H9 (cell line): Measurements from ENCODE around the gene FBLN1. TPM values are rescaled to one million over a fixed set of nuclear protein-coding genes. Genes with fewer than 3 reads are reported as not detected.

Source experiments
- DNase-seq: peaks from one replicate; pipeline ENCODE4 v3.0.0-alpha.2; 2017
- H2AFZ ChIP-seq: one replicate; pipeline ENCODE4 v1.6.1; 2013; ENCODE audit warnings: mild to moderate bottlenecking, low read length, control low read depth, moderate library complexity
- H2AK5ac ChIP-seq: 2 replicates; pipeline ENCODE4 v1.6.1; 2013; ENCODE audit warnings: low read length, control low read depth, mixed read lengths; ENCODE audit not compliant: insufficient read length
- H2BK120ac ChIP-seq: one replicate; pipeline ENCODE4 v1.6.1; 2013; ENCODE audit warnings: low read depth, mild to moderate bottlenecking, low read length, control low read depth, inconsistent platforms; ENCODE audit not compliant: poor library complexity, severe bottlenecking
- H2BK12ac ChIP-seq: 2 replicates; pipeline ENCODE4 v1.6.1; 2013; ENCODE audit warnings: low read length, control low read depth, mixed read lengths, low read depth; ENCODE audit not compliant: insufficient read length
- H2BK15ac ChIP-seq: 2 replicates; pipeline ENCODE4 v1.6.1; 2013; ENCODE audit warnings: low read depth, low read length, control low read depth
- H2BK20ac ChIP-seq: one replicate; pipeline ENCODE4 v1.6.1; 2013; ENCODE audit warnings: low read depth, mild to moderate bottlenecking, low read length, control low read depth, inconsistent platforms; ENCODE audit not compliant: poor library complexity, severe bottlenecking
- H2BK5ac ChIP-seq: 2 replicates; pipeline ENCODE4 v1.6.1; 2013; ENCODE audit warnings: low read length, control low read depth, mixed read lengths; ENCODE audit not compliant: insufficient read length
- H3K14ac ChIP-seq: 2 replicates; pipeline ENCODE4 v1.6.1; 2013; ENCODE audit warnings: low read length, control low read depth; ENCODE audit not compliant: insufficient read depth
- H3K18ac ChIP-seq: 2 replicates; pipeline ENCODE4 v1.6.1; 2013; ENCODE audit warnings: low read depth, mild to moderate bottlenecking, mixed read lengths, low read length, control low read depth; ENCODE audit not compliant: insufficient read length
- H3K23ac ChIP-seq: 2 replicates; pipeline ENCODE4 v1.6.1; 2013; ENCODE audit warnings: low read length, control low read depth, mixed read lengths, low read depth; ENCODE audit not compliant: insufficient read length
- H3K23me2 ChIP-seq: 2 replicates; pipeline ENCODE4 v1.6.1; 2013; ENCODE audit warnings: low read depth, mild to moderate bottlenecking, mixed read lengths, low read length, control low read depth; ENCODE audit not compliant: insufficient read length, poor library complexity, severe bottlenecking
- H3K27ac ChIP-seq: 2 replicates; pipeline ENCODE4 v1.5.1; 2013; ENCODE audit warnings: low read length, control low read depth, mixed read lengths, low read depth; ENCODE audit not compliant: insufficient read length
- H3K27me3 ChIP-seq: 2 replicates; pipeline ENCODE4 v1.6.1; 2013; ENCODE audit warnings: low read length, control low read depth, inconsistent platforms; ENCODE audit not compliant: insufficient read depth
- H3K4ac ChIP-seq: 2 replicates; pipeline ENCODE4 v1.6.1; 2013; ENCODE audit warnings: low read depth, mild to moderate bottlenecking, control low read depth, inconsistent platforms, low read length, moderate library complexity
- H3K4me1 ChIP-seq: 2 replicates; pipeline ENCODE4 v1.6.1; 2013; ENCODE audit warnings: low read length, control low read depth, inconsistent platforms; ENCODE audit not compliant: insufficient read depth
- H3K4me2 ChIP-seq: 2 replicates; pipeline ENCODE4 v1.6.1; 2013; ENCODE audit warnings: low read length, control low read depth, mixed read lengths; ENCODE audit not compliant: insufficient read length, insufficient read depth
- H3K56ac ChIP-seq: 2 replicates; pipeline ENCODE4 v1.6.1; 2013; ENCODE audit warnings: low read depth, mild to moderate bottlenecking, mixed read lengths, low read length, control low read depth; ENCODE audit not compliant: insufficient read length
- H3K79me1 ChIP-seq: 2 replicates; pipeline ENCODE4 v1.6.1; 2013; ENCODE audit warnings: low read depth, mild to moderate bottlenecking, moderate library complexity, low read length, control low read depth, inconsistent platforms; ENCODE audit not compliant: insufficient read depth, poor library complexity, severe bottlenecking
- H3K79me2 ChIP-seq: 2 replicates; pipeline ENCODE4 v1.6.1; 2013; ENCODE audit warnings: low read length, control low read depth, inconsistent platforms; ENCODE audit not compliant: insufficient read depth
- H3K9ac ChIP-seq: 2 replicates; pipeline ENCODE4 v1.6.1; 2013; ENCODE audit warnings: low read length, control low read depth, mixed read lengths; ENCODE audit not compliant: insufficient read length; ENCODE audit errors: extremely low read depth
- H3K9me3 ChIP-seq: one replicate; pipeline ENCODE4 v1.6.1; 2013; ENCODE audit warnings: low read depth, low read length, inconsistent platforms; ENCODE audit not compliant: control insufficient read depth
- H3T11ph ChIP-seq: one replicate; pipeline ENCODE4 v1.6.1; 2013; ENCODE audit warnings: mild to moderate bottlenecking, low read length, control low read depth, inconsistent platforms
- H4K20me1 ChIP-seq: one replicate; pipeline ENCODE4 v1.6.1; 2013; ENCODE audit not compliant: control insufficient read depth, insufficient read length, insufficient read depth
- H4K5ac ChIP-seq: 2 replicates; pipeline ENCODE4 v1.6.1; 2013; ENCODE audit warnings: low read depth, mild to moderate bottlenecking, mixed read lengths, low read length, control low read depth; ENCODE audit not compliant: insufficient read length
- H4K8ac ChIP-seq: replicated peaks from 2 replicates; pipeline ENCODE4 v1.6.1; 2013; ENCODE audit warnings: low read length, control low read depth, mixed read lengths, low read depth; ENCODE audit not compliant: insufficient read length
- H4K91ac ChIP-seq: 2 replicates; pipeline ENCODE4 v1.6.1; 2013; ENCODE audit warnings: low read depth, mild to moderate bottlenecking, moderate library complexity, mixed read lengths, low read length, control low read depth; ENCODE audit not compliant: insufficient read length
- H3K27ac Mint-ChIP-seq, 3 experiments: 2 replicates in 2 of 3; 3 replicates in 1 of 3; pipeline ENCODE4 v1.8.0; 2020 to 2021; ENCODE audit warnings: mixed read lengths in 3 of 3, mild to moderate bottlenecking in 1 of 3, moderate library complexity in 1 of 3
- H3K27me3 Mint-ChIP-seq: 2 replicates; pipeline ENCODE4 v1.8.0; 2021; ENCODE audit warnings: low read depth, mild to moderate bottlenecking, moderate library complexity, mixed read lengths
- H3K36me3 Mint-ChIP-seq, 3 experiments: 2 replicates in 2 of 3; 3 replicates in 1 of 3; pipeline ENCODE4 v1.8.0; 2020 to 2021; ENCODE audit warnings: low read depth in 3 of 3, mixed read lengths in 3 of 3; ENCODE audit not compliant: insufficient read depth in 1 of 3
- H3K4me1 Mint-ChIP-seq, 2 experiments: 2 replicates each; pipeline ENCODE4 v1.8.0; 2020; ENCODE audit warnings: mixed read lengths in 2 of 2
- H3K4me3 Mint-ChIP-seq, 2 experiments: 2 replicates in 1 of 2; 3 replicates in 1 of 2; pipeline ENCODE4 v1.8.0; 2020 to 2021; ENCODE audit warnings: mild to moderate bottlenecking in 2 of 2, mixed read lengths in 2 of 2, moderate library complexity in 1 of 2
- H3K9me3 Mint-ChIP-seq, 2 experiments: 2 replicates in 1 of 2; 3 replicates in 1 of 2; pipeline ENCODE4 v1.8.0; 2020; ENCODE audit warnings: mild to moderate bottlenecking in 2 of 2, mixed read lengths in 2 of 2, moderate library complexity in 1 of 2
- WGBS: extraction: QIAGEN DNeasy Blood & Tissue Kit; methylation state at CpG from one replicate; pipeline ENCODE4 v1.1.7; 2013; ENCODE audit warnings: missing lambda C conversion rate, low lambda C conversion rate, mixed read lengths; ENCODE audit not compliant: insufficient read length; ENCODE audit errors: extremely low coverage; 5-methylcytosine and 5-hydroxymethylcytosine counted together
- total RNA-seq: library from RNA; stranded (reverse); gene quantifications from 2 replicates; pipeline ENCODE4 v1.2.1, GENCODE V29; 2021
- TF ChIP-seq, protein P1 (sequence below): fragments of 200-600 bp; sonication (generic); conservative IDR thresholded peaks from 3 replicates; pipeline ENCODE4 v1.8.0; 2021; ENCODE audit warnings: antibody characterized with exemption, mild to moderate bottlenecking

FBLN1 gene
- total RNA-seq, 1 experiment from 2014 or later = 140 TPM

DNA sequence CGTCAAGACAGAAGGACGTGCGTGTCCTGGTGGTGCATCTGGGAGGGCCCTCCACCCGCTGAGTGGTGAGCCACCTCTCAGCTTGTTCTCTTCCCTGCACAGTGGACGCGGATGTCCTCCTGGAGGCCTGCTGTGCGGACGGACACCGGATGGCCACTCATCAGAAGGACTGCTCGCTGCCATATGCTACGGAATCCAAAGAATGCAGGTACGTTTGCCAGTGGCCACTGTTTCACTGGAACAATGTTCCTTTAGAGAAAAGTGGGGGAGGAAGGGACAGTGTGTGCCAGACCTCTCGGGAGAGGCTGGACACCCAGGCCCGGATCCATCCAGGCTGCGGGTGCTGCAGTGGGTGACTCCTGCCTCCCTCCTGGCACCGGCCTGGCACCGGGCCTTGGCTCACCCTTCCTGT lies 15.9 kb downstream of the FBLN1 start:
- H3K56ac ChIP-seq = no peak overlapping the region
- no peak overlapping the region for H2BK20ac ChIP-seq
- H2BK120ac ChIP-seq = no peak overlapping the region
- no peak overlapping the region for H4K5ac ChIP-seq
- H3K18ac ChIP-seq = no peak overlapping the region
- H3K9ac ChIP-seq = no peak overlapping the region
- H3K4ac ChIP-seq = no peak overlapping the region
- H3K4me1 ChIP-seq = peaks cover 3% of the 10 kb centered on the region; the same call in 1 of the 2 replicates
- no peak overlapping the region for H4K8ac ChIP-seq
- no peak overlapping the region for H3K27ac ChIP-seq
- H3K14ac ChIP-seq = no peak overlapping the region
- no peak overlapping the region for H2AK5ac ChIP-seq
- no peak overlapping the region for H4K91ac ChIP-seq
- H3K27me3 ChIP-seq = no peaks in the 10 kb centered on the region
- Mint-ChIP-seq H3K27me3 (no peaks in the 10 kb centered on the region), H3K4me1 (peaks cover 37 to 38% of the 10 kb centered on the region in 2 experiments), H3K27ac (peak overlapping the region in 2 of 3 experiments; percentile 52 to 96; a peak in 3 of 7 replicates), H3K36me3 (peaks cover 21 to 56% (median 42%) of the 10 kb centered on the region in 3 experiments), H3K4me3 (no peak overlapping the region), H3K9me3 (no peaks in the 10 kb centered on the region)
- no peak overlapping the region for H3K23ac ChIP-seq
- no peaks in the 10 kb centered on the region for H4K20me1 ChIP-seq
- no peak overlapping the region for H2BK12ac ChIP-seq
- no peak overlapping the region for H2AFZ ChIP-seq
- H2BK15ac ChIP-seq = no peak overlapping the region
- H3T11ph ChIP-seq = no peak overlapping the region
- DNase-seq = no peak
- H3K4me2 ChIP-seq = no peak overlapping the region
- H2BK5ac ChIP-seq = no peak overlapping the region
- no peaks in the 10 kb centered on the region; the same call in 1 of the 2 replicates for H3K79me2 ChIP-seq
- no peaks in the 10 kb centered on the region for H3K23me2 ChIP-seq
- no peaks in the 10 kb centered on the region for H3K9me3 ChIP-seq
- no CpG with 5 or more reads among the region's 17 CpGs for WGBS
- TF ChIP-seq, protein P1, sequence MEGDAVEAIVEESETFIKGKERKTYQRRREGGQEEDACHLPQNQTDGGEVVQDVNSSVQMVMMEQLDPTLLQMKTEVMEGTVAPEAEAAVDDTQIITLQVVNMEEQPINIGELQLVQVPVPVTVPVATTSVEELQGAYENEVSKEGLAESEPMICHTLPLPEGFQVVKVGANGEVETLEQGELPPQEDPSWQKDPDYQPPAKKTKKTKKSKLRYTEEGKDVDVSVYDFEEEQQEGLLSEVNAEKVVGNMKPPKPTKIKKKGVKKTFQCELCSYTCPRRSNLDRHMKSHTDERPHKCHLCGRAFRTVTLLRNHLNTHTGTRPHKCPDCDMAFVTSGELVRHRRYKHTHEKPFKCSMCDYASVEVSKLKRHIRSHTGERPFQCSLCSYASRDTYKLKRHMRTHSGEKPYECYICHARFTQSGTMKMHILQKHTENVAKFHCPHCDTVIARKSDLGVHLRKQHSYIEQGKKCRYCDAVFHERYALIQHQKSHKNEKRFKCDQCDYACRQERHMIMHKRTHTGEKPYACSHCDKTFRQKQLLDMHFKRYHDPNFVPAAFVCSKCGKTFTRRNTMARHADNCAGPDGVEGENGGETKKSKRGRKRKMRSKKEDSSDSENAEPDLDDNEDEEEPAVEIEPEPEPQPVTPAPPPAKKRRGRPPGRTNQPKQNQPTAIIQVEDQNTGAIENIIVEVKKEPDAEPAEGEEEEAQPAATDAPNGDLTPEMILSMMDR = no peak
- H3K79me1 ChIP-seq = peaks cover 5% of the 10 kb centered on the region
